A673 (cell line): ENCODE data around the gene ANO4.

Experiments used
- CTCF ChIP-seq: fragments of 300-800, 200-600 bp; sonication (generic); conservative IDR thresholded peaks from 2 replicates; pipeline ENCODE4 v1.5.1; 2017; ENCODE audit warnings: low read depth, mild to moderate bottlenecking, antibody characterized with exemption, low read length, moderate library complexity, mixed read lengths
- EZH2 ChIP-seq: fragments of 200-600 bp; sonication (generic); IDR thresholded peaks from 2 replicates; pipeline ENCODE4 v1.6.1; 2017; ENCODE audit warnings: borderline replicate concordance, low read depth, mild to moderate bottlenecking, mixed read lengths, antibody characterized with exemption, low read length; ENCODE audit not compliant: poor library complexity, severe bottlenecking

- TF ChIP-seq CTCF: no peak
- TF ChIP-seq EZH2: no peak
Measured at GRCh38 chr12:100867639-100868393, 73.2 kb downstream of the ANO4 start.
